ENCODE measurements around the gene DYNLL1. TPM values are rescaled to one million over a fixed set of nuclear protein-coding genes. Genes with fewer than 3 reads are reported as not detected.

The DYNLL1 gene
- total RNA-seq, 1 donor from 2014 or later = 142 TPM

Other genes with a start within 250 kb of the DYNLL1 start
- 123 TPM for gene PXN, start 230.4 kb upstream of the DYNLL1 start, total RNA-seq
- 7,466 TPM for gene RNU4-2, start 204.2 kb upstream of the DYNLL1 start, total RNA-seq
- gene RNU4-1, start 202.9 kb upstream of the DYNLL1 start, total RNA-seq = 976 TPM
- gene SIRT4, start 193.8 kb upstream of the DYNLL1 start, total RNA-seq = 1.6 TPM
- 1.8 TPM for gene PLA2G1B, start 168.3 kb upstream of the DYNLL1 start, total RNA-seq
- 0.58 TPM for gene MSI1, start 126.9 kb upstream of the DYNLL1 start, total RNA-seq
- gene COX6A1, start 58.0 kb upstream of the DYNLL1 start, total RNA-seq = 312 TPM
- 19.9 TPM for gene TRIAP1, start 49.7 kb upstream of the DYNLL1 start, total RNA-seq
- gene GATC, start 49.7 kb upstream of the DYNLL1 start, total RNA-seq = 27.7 TPM
- gene SRSF9, start 26.4 kb upstream of the DYNLL1 start, total RNA-seq = 120 TPM
- gene COQ5, start 33.0 kb downstream of the DYNLL1 start, total RNA-seq = 23.3 TPM
- gene RNF10, start 38.2 kb downstream of the DYNLL1 start, total RNA-seq = 224 TPM
- gene POP5, start 85.3 kb downstream of the DYNLL1 start, total RNA-seq = 33.8 TPM
- 5.5 TPM for gene CABP1, start 144.5 kb downstream of the DYNLL1 start, total RNA-seq
- 154 TPM for gene MLEC, start 191.0 kb downstream of the DYNLL1 start, total RNA-seq
- gene UNC119B, start 214.3 kb downstream of the DYNLL1 start, total RNA-seq = 20.4 TPM
- gene ACADS, start 229.7 kb downstream of the DYNLL1 start, total RNA-seq = 66.9 TPM

Data from mesenteric fat pad (tissue), 1 donor.